ENCODE results near the gene PECR. TPM values are rescaled to one million over a fixed set of nuclear protein-coding genes. Genes with fewer than 3 reads are reported as not detected.
A peak's percentile ranks its signal among the peaks of the same experiment; 100 is the strongest.

The PECR gene
- total and polyA plus RNA-seq, 2 of the 13 experiments (the other 11 are each of a cell fraction or from before 2014, with no cell fraction given) = 151 to 153 TPM

- TF ChIP-seq PRDM15 (CRISPR knock-in tag; IDR thresholded peaks at IDR 0.05) (0 out of 2 replicates have a peak, but pooled peaks have one; percentile 4), PAF1 (CRISPR knock-in tag; IDR thresholded peaks at IDR 0.05) (no peak), TARDBP (CRISPR knock-in tag; IDR thresholded peaks at IDR 0.05) (peak; percentile 82; the same call in 1 of the 2 replicates), IKZF1 (IDR thresholded peaks at IDR 0.05) (no peak), SUZ12 (IDR thresholded peaks at IDR 0.05; ENCODE audit: low read depth, low read length) (no peak), ZNF878 (CRISPR knock-in tag; IDR thresholded peaks at IDR 0.05) (peak; percentile 35; the same call in 1 of the 2 replicates), ZNF441 (CRISPR knock-in tag; IDR thresholded peaks at IDR 0.05; ENCODE audit: borderline replicate concordance) (peak; percentile 94), ZNF549 (CRISPR knock-in tag; IDR thresholded peaks at IDR 0.05) (no peak), ZNF674 (CRISPR knock-in tag; IDR thresholded peaks at IDR 0.05; ENCODE audit: low read depth) (0 out of 2 replicates have a peak, but pooled peaks have one; percentile 73), KLF11 (CRISPR knock-in tag; IDR thresholded peaks at IDR 0.05) (peak; percentile 56; the same call in 1 of the 2 replicates), TERF1 (CRISPR knock-in tag; IDR thresholded peaks at IDR 0.05) (no peak), YEATS4 (CRISPR knock-in tag; IDR thresholded peaks at IDR 0.05; ENCODE audit: borderline replicate concordance) (peak; percentile 97), JARID2 (CRISPR knock-in tag; IDR thresholded peaks at IDR 0.05; ENCODE audit: insufficient replicate concordance) (peak; percentile 95), RAD21 (CRISPR knock-in tag; IDR thresholded peaks at IDR 0.05) (peak; percentile 60), ZMYM4 (CRISPR knock-in tag; IDR thresholded peaks at IDR 0.05) (peak; percentile 96), SP140L (CRISPR knock-in tag; IDR thresholded peaks at IDR 0.05; ENCODE audit: borderline replicate concordance) (no peak; the same call in 1 of the 2 replicates), ZNF17 (CRISPR knock-in tag; IDR thresholded peaks at IDR 0.05) (0 out of 2 replicates have a peak, but pooled peaks have one; percentile 5), ZSCAN20 (CRISPR knock-in tag; IDR thresholded peaks at IDR 0.05; ENCODE audit: borderline replicate concordance) (no peak), ZFY (CRISPR knock-in tag; IDR thresholded peaks at IDR 0.05) (peak; percentile 97), KDM5B (CRISPR knock-in tag; IDR thresholded peaks at IDR 0.05; ENCODE audit: borderline replicate concordance) (peak; percentile 98), ZNF260 (CRISPR knock-in tag; IDR thresholded peaks at IDR 0.05; ENCODE audit: borderline replicate concordance, low read depth) (peak; percentile 94; the same call in 1 of the 2 replicates), TFE3 (CRISPR knock-in tag; IDR thresholded peaks at IDR 0.05) (peak; percentile 86), ZNF431 (CRISPR knock-in tag; IDR thresholded peaks at IDR 0.05; ENCODE audit: borderline replicate concordance, low read depth) (no peak)
Measured at GRCh38 chr2:216081487-216082116, at the start of gene PECR, which contains the start of gene TMEM169 (continued).
